Panc1 (cell line): ENCODE results near the gene CDK11B.

ENCODE experiments used
- CTCF ChIP-seq: fragments of 450-650 bp; IDR thresholded peaks from 2 replicates; pipeline ENCODE4 v1.5.1; 2017; ENCODE audit warnings: mild to moderate bottlenecking
- POLR2AphosphoS5 ChIP-seq: IDR thresholded peaks from 2 replicates; pipeline ENCODE4 v1.6.1; 2012; ENCODE audit warnings: mild to moderate bottlenecking, low read depth, low read length, moderate library complexity
- SIN3A ChIP-seq: IDR thresholded peaks from 2 replicates; pipeline ENCODE4 v1.6.1; 2012; ENCODE audit warnings: low read depth, mild to moderate bottlenecking, low read length, moderate library complexity, borderline replicate concordance; ENCODE audit not compliant: insufficient read depth

- no peak for TF ChIP-seq SIN3A
- no peak for TF ChIP-seq POLR2AphosphoS5
- no peak; the same call in 1 of the 2 replicates for TF ChIP-seq CTCF
Observed at GRCh38 chr1:1597275-1597930, 61.4 kb downstream of the CDK11B start.
